GM18519 (cell line): ENCODE measurements around the gene SKP1.

Source experiments
- ATAC-seq: cut with Tn5 transposase; IDR thresholded peaks from one replicate; pipeline ENCODE4 v1.9.1; 2021; ENCODE audit warnings: mild to moderate bottlenecking, moderate library complexity; ENCODE audit not compliant: unreplicated experiment, low FRiP score

The SKP1 gene

DNA sequence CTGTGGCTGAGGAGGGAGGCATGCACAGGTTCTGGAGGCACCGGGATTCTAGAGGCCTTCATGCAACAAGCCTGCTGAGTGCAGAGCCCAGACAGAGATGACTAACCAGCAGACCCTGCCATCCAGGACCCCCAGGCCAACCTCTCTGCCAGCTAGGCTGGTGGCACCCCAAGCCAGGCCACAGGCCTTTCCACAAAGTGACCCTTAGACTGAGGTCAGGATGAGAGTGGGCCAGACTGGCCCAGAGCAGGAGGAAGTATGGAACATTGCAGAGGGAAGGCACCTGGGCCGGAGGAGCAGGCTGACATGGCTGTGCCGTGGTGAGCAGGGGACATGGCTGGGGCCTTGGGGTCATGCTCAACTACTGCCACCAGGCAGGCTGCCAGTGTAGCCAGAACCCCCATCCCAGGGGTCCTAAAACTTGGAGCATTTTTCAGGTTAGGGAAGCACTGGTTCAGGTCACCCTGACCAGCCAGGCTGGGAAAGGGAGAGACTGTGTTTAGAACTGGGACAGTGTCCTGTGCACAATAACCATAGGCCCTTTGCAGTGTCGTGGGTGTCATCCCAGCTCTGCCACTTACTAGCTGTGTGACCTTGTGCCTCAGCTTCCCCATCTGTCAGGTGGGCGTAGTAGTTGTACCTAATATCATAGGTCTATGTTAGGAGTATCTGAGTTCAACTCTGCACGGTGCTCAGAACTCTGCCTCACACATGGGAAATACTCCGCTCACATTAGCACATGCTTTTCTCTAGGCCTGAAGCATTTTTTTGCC lies 45.0 kb downstream of the SKP1 start:
- no peak for ATAC-seq

DNA sequence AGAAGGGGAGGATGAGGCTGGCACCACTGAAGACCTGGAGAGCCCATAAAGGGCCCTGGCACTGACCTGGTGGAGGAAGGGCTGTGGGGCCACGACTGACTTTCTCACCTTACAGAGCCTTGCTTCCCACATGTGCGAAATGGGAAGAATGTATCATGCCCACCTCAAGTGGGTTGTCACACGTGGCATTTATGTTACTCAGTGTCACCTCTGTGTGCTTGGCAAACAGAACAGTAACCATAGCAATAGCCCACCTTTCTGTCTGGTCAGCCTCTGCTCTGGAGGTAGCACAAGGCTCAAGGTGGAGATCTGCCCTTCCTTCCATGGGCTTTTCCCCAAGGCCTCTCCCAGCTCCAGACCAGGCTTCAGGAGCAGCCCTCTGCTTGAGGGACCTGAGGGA lies 45.6 kb downstream of the SKP1 start:
- no peak for ATAC-seq

DNA sequence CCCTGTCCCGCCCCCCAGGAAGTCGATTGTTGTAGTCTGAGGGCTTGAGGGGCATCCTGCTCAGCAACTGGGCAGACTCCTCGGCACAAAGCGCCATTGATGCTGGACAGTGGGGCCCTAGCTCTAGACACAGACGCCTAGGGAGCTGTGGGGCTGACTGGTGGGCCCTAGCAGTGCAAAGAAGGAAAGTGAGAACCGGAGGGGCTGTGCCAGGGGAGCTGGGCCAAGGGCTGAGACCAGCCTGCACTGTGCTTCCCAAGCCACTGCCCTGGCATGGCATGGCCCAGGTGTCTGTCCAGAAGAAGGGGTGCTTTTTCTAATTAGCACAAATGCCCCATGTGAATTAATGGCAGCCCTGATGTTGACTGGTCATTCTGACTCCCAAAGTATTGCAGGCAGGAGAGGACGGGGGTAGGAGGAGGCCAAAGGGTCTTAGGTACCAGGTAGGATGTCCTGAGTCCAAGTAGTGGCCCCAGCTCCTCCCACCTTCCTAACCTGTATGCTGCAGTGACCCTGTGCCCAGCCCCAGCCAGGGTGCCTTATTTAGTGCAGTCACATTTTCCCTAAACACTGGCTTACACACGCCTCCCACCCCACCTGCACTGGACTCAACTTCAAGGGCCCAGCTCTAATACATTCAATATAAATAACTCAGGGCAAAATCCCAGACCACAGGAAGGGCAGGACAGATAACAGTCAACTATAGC lies 46.4 kb downstream of the SKP1 start:
- no peak for ATAC-seq

DNA sequence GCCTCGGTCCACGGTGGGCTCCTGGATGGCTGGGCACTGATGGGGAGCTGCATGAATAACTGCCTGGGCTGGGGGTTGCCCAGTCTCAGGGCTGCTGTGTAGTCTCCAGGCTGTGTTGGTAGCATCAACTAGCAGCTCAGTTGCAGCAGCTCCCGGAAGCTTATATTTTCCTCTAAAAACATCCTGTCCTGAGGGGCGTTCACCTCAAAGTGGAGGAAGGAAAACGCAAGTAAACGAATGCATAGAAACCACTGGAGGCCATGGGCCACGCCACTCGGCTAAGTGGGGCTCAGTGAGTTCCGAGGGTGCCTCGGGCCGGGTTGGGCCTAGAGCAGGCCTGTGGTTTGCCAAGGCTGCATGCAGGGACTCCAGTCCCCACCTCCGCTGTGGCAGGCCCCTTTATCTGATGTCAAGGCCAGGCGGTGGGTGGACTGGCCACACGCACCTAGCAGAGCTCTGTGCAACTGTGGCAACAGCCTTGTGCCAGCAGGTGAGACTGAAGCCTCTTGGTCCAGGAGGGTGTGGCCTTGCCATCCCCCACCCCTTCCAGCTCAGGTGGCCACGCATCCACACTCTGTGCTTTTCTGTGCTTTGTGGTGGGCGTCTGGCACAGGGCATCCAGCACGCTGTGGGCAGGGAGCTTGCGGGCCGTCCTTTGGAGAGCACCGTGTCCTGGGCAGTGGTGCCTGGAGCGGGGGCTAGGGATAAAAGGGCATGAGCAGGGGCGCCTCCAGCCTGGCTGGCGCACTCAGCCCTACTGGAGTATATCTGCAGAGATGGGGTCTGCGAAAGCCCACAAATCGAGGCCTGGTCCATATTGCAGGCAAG lies 47.1 kb downstream of the SKP1 start:
- ATAC-seq = no peak

DNA sequence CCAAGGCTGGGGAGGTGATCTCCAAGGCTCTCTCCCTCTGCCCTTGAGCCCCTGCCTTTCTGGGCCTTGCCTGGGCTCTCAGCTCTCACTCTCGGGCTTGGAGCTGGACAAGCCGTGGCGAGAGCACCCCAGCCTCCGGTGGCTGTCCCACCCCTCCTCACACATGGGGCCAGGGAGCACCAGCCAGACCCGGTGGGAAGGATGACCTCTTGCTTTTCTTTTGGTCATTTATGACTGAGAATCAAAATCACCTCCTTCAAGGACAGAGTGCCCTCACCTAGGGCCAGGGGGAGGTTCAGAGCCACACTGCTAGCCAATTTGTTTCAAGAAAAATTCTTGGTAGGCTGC lies 48.1 kb downstream of the SKP1 start:
- ATAC-seq = no peak

DNA sequence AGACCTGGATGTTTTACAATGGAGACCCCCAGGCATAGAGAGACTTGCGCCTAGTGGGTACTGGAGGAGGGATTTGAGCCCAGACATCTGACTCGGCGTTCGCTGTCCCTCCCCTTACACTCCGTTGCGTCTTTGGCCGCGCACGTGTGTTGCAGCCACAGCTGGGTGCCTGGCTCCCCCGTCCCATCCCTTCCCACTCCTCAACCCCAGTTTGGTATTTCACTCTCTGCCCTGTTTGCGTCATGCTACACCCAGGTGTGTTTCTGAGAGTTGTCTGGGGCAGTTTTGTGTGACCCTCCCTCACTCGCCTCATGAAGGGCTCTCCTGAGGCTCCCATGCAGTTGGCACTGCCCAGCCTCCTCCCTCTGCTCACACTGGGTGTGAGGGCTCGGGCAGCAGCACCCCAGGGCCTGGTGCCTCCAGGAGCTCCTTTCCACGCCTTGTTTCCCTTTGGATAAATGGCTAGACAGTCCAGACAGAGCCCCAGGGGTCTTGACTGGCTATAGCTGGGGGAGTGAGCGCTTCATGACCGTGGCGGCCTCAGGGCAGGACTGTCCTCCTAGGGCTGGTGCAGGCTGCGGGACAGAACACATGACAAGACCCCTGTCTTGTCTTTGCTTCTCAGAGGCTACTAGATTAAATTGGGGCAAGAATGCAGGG lies 48.6 kb downstream of the SKP1 start:
- ATAC-seq = no peak

DNA sequence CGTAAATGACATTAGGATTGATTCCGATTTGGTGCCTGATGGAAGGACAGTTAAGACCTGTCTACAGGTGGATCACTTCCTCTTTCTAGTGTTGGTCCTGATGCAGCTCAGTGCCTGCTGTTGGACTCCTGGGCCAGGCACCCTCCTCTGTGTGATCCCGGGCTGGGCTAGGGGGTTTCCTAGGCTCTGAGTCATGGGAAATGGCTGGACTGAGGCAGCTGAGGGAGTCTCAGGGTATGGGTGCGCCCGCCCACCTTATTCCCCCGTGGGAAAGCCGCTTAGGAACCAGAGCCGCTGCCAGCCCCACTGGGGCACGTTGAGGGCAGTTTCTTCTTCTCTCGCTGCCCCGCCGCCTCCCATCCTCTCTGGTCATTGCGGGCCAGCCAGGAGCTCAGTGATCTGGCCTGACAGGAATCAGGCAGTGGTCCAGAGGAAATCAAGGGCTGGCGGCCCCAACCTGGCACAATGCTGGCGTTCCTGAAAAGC lies 49.3 kb downstream of the SKP1 start:
- no peak for ATAC-seq

DNA sequence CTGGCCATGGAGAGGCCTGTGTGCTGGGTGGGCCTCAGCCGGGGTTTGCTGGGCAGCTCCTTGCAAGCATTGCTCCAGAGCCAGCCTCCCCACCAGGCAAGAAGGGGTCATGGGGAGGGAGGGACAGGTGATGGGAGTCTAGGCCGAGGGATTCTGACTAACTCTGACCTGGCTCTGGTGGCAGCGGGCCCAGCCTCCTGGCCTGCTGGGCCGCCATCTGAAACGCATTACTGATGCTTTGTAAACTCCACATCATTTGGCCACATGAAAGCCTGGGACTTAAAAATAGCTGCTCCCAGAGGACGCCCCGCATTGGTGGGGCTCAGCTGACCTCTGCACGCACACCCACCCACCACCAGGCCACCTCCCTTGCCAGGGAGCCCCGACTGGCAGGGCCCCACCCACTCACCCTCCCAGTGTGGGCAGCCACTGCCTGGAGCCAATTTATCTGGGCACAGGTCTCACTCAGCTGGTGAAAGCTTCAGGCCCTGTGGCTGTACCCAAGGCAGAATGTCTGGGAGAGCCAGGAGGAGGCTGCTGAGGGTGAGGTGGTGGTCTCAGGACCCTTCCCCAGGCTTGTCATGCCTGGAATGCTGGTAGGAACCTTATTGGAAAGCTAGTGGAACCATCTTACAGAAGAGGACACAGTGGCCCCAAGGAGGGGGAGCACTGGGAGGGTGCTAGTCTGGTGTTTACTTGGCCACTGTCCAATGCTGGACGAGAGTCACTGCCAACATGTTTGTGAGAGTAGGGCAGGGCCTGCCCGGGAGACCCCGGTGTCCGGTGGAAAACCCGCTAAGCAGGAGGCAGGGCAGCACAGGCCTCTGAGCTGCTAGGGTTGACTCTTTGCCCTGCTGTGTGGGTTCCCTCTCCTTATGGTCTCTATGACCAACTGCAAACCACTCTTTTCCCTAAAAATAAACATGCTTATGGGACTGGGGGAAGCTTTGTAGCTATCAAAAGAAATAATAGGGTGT lies 51.4 kb downstream of the SKP1 start:
- ATAC-seq = no peak

DNA sequence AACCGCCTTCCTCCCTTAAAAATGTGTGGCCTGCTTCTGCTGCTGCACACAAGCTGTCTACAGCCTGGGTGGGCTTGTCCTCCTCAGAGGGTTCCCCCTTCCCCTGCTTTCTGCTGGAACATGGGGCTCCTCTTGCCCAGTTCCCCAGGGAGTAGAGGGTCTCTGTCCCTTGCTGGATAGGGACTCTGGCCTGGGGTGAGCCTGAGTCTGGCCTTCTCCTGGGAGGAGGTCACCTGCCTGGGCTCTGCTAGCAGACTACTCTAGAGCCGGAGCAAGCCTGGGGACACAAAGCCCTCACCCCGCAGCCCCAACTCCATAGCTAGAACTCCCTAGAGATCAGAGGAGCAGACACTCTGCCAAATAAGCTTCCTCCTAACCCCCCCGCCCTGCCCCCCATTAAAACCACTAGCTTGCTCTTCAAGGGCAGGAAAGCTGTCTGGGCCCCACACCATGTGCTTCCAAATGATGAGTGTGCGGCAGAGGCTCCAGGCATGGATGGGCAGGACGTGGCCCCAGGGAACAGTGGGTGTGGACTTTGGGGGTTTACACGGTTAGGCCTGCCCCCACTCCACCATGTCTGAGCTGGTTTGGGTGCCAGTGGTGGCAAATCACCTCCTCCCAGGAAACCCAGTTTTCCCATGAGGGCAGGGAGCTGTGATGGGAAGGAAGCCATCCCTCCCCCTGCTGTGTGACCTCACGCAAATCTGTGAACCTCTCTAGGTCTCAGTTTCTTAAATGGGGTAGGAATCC lies 52.3 kb downstream of the SKP1 start:
- ATAC-seq = no peak

DNA sequence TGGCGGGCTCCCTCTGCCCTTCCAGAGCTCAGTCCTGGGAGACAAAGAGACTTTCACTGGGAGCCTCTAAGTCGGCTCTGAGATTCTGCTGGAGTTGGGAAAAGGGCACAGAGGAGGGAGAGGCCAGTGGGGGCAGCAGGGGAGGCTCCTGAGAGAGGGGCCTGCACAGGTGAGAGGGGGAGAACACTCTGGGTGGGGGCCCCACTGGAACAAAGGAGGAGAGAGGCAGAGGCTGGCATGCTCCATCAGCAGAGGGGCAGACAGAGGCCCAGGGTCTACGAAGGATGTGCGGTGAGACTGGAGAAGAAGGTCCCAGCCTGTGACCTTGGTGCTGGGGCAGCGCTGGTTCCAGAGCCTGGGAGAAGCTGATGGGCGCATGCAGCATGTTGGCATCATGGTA lies 53.4 kb downstream of the SKP1 start:
- ATAC-seq = no peak

DNA sequence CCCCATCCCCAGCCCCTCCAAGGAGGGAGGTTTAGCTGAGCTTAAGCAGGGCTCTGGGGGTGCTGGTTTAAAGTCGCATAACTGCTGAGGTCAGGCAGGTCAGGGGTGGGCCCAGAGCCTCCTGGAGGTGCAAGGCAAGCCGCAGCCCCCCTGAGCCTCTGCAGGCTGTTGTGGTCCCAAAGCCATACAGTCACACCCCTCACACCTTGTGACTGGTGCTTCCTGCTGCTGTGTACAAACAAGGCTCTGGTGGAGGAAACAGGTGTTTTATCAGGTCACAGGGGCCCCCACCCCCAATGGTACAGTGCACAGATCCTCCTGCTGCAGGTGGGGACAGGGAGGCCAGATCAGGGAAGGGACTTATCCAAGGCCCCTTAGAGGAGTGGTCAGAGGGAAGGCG lies 54.2 kb downstream of the SKP1 start:
- ATAC-seq = no peak

DNA sequence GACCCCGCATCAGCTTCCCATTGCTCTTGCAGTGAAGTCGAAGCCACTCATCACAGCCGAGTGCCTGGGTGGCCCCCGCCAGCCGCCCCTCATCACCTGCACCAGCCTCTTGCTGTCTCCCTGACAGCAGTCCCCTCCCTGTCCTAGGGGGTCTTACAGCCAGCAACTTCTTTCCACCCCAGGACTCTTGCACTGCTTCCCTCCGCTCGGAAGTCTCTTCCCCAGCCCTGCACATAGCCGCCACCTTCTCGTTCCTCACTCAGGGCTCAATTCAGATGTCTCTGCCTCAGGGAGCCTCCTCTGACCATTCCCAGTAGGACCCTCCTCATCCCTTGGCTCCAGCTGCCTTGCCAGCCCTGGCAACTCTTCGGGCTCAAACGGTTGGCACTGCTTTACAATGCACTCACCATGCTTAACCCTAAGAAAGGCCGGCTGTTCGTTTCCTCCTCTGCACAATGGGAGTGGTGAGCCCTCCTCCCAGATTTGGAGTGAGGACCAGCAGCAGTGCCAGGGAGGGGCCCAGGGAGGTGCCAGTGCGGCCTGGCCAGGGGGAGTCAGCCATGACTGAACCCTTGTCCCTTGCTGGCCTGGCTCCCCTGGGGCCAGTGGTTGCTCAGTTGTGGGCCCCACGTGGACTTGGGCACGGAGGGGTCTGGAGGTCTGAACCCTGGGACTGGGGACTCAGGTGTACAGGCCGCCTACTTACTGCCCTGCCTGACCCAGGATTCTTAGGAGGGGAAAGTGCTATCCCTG lies 56.2 kb downstream of the SKP1 start:
- ATAC-seq = no peak

DNA sequence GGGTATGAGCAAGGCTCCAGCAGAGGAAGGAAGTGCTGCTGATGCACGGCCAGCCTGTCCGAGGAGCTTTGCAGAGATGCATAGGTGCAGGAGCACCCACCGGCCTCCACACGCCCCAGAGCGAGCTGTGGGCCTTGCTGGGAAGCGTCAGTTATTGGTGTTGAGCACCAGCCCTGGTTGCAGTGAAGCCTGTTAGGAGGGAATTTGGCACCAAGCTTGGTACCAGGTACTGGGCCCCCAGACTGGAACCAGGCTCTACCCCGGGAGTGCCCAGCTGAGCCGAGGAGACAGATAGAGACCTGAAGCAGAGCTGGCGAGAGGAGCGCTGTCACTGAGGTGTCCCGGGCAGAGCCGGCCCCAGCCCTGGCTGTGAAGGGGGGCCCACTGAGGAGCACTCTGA lies 57.0 kb downstream of the SKP1 start:
- no peak for ATAC-seq

DNA sequence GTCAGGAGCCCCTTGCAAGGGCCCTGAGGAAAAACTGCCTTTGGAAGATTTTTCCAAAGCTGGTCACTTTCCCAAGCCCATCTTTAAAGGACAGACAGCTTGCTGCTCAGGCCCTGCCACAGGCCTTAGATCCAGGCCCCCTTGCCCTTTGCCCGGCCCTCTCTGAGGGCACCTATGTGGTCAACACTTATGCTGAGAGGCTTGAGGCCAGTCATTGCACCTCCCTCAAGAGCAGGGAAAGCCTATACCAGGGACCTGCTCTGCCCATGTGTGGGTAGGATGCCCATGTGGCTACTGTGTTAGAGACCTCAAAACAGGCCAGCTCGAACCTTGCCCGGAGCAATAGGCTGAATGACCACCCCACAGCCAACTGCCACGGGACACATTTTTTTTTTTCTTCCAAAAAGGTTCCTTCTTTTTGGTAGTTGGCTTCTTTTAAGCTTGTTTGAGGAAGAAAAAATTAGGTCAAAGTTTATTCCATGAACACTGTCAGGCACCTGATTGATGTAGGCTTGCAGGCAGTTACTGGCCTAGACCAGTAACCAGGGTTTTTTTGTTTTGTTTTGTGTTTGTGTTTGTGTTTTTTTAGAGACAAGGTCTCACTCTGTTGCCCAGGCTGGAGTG lies 58.4 kb downstream of the SKP1 start:
- ATAC-seq = no peak

DNA sequence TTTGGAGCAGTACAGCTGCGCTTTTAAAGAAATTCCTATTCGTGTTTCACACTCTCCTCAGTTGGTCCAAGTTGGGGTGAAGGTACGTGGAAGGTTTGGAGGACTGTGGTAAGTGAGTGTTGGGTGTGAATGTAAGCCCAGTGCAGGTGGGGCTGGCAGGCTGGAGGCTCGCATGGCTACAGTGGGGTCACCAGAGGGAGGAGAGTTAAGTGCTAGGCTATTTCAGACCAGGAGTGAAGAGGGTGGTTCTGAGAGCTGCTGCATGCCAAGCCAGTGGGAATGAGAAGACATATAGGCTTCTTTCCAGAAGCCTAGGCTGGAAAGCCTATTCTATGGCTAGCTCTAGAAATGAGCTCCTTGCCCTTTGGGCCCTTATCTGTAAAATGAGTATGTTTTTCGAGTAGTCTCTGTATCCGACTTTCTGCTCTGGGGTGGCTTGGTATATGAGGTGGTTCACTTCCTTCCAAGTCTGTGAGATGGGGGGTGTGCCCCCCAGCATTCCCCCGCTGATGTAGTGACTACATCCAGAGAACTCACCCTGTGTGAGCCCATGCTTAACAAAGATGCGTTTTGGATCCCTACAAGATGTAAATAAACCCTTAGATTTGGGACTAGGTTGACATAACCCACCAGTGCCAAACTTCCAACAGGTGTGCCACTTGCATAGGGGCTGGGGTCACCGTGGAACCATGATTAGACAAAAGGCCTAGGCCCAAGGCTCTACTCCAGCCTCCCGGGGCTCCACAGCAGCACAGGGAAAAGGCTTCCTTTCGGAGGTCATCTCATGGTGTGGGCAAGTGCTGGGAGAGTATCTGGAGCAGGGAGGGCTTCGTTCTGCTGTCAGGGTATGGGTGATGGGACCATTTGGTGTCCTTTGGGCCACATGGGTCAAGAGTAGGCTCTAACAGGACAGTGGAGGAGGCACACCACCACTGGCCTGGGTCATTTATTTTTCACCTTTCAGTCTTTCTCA lies 59.7 kb downstream of the SKP1 start:
- no peak for ATAC-seq

DNA sequence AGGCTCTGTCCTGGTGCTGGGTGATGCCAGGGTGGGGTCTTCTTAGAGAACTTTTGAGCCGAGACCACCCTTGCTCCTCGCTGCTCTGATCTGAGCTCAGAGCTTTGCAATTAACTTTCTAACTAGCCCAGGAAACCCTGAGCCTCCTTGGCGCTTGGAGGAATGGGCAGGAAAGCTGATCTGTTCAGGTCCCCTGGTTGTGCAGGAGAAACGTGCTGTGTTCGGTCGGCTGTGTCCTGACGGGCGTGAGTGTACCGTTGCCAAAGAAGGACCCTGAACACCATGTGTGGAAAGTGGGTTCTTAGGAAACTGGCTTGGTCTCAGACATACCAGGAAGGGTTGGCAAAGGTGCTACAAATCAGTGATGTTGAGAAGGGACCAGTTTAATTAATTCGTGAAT lies 60.5 kb downstream of the SKP1 start:
- no peak for ATAC-seq

DNA sequence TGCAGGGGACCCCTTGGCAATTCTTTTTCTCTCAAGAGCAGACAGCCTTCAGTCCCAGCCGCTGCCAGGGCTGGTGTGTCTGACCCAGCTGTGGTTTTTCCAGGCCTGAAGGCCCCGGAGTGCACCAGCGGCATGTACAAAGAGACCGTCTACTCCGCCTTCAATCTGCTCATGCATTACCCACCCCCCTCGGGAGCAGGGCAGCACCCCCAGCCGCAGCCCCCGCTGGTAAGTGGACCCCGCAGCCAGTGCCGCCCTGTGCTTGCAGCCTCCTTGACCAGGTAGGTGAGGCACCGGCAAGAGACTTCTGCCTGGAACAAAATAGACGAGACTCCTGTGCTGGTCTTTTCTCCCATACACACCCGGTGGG lies 61.0 kb downstream of the SKP1 start:
- no peak for ATAC-seq
